Retinal pigment epithelial cell (primary cell): Measurements from ENCODE around the gene GAST.
"Not testable (repeated sequence)": the region's sequence is repeated elsewhere in the genome, so short reads cannot be mapped to it uniquely, and the experiment has no call there.

ENCODE experiments used
- DNase-seq: peaks from one replicate; pipeline ENCODE4 v3.0.0-alpha.2; 2010; ENCODE audit warnings: low read depth
- H3K4me3 ChIP-seq: 2 replicates; pipeline ENCODE4 v1.5.1; 2011; ENCODE audit warnings: mild to moderate bottlenecking, low read length, control low read depth, moderate library complexity
- CTCF ChIP-seq: conservative IDR thresholded peaks from 2 replicates; pipeline ENCODE4 v1.5.1; 2011; ENCODE audit warnings: low read depth, low read length, control low read depth, inconsistent platforms

Gene GAST

GRCh38 chr17:41691031-41691777 lies 20.9 kb upstream of the GAST start:
- no peak for DNase-seq
- no peak for TF ChIP-seq CTCF
- no peak overlapping the region for H3K4me3 ChIP-seq

- H3K4me3 ChIP-seq: no peak overlapping the region
- no peak for TF ChIP-seq CTCF
- DNase-seq: no peak
These were observed 19.2 kb upstream of the GAST start for GRCh38 chr17:41692722-41693521.

- no peak for TF ChIP-seq CTCF
- no peak overlapping the region for H3K4me3 ChIP-seq
- no peak for DNase-seq
These were observed 16.9 kb upstream of the GAST start for GRCh38 chr17:41695134-41695661.

- no peak overlapping the region for H3K4me3 ChIP-seq
- peak; percentile 87 for TF ChIP-seq CTCF
- DNase-seq: no peak
These were observed 16.0 kb upstream of the GAST start for GRCh38 chr17:41695954-41696757.

GRCh38 chr17:41697122-41697962 lies 14.8 kb upstream of the GAST start:
- no peak for TF ChIP-seq CTCF
- H3K4me3 ChIP-seq: no peak overlapping the region
- no peak for DNase-seq

GRCh38 chr17:41700843-41701242 lies 11.3 kb upstream of the GAST start:
- not testable (repeated sequence) for H3K4me3 ChIP-seq, DNase-seq

- no peak for TF ChIP-seq CTCF
- H3K4me3 ChIP-seq: no peak overlapping the region
- DNase-seq: no peak
These were observed 9.4 kb upstream of the GAST start for GRCh38 chr17:41702712-41703111.
